DND-41 (cell line): ENCODE data around the gene MIS18A.

Experiments used
- CTCF ChIP-seq: IDR thresholded peaks from 2 replicates; pipeline ENCODE4 v1.5.1; 2012; ENCODE audit warnings: borderline replicate concordance, low read length, moderate library complexity, mild to moderate bottlenecking; ENCODE audit not compliant: poor library complexity, severe bottlenecking; ENCODE audit errors: extremely low read depth
- EZH2 ChIP-seq: IDR thresholded peaks from 3 replicates; pipeline ENCODE4 v1.6.1; 2012; ENCODE audit warnings: borderline replicate concordance, low read depth, mild to moderate bottlenecking, moderate library complexity, low read length, inconsistent platforms; ENCODE audit not compliant: severe bottlenecking

GRCh38 chr21:32316361-32317215 is 37.7 kb upstream of the MIS18A start:
- TF ChIP-seq CTCF (no peak), EZH2 (no peak)
